Measurements from ENCODE around the gene CA5A.

DNA sequence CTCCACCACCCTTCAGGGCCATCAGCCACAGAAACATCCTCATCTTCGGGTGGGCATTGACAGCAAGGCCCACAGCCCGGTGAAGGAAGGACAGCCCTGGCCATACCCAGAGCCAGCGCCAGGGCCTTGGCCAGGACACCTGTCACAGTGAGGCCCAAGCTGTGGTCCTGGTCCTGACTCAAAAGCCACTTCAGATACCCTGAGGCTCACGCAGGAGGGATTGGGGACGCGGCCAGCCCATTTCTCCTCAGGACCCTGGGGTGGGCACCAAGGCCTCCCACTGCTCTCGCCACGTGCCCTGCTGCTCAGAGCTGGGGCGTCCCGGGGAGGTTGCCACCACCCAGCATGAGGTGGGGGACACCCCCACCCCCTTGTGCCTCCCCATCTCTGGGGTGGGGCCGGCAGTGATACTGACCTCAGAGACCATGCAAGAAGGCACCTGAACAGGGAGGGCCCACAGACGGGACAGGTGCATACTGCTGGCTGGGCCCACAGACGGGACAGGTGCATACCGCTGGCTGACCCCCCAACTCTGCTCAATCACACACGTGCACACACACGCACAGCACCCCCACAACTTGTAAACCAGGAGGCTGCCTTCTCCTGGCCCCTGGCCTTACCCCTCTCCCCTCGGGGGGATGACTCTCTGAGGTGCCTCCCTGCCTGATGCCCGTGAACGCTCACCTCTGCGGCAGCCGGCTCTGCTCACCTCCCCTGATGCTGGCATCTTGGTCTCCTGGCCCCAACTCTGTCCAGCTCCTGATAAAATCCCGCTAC is 81.2 kb downstream of the CA5A start:
- TF ChIP-seq POLR2AphosphoS5 (IDR thresholded peaks at IDR 0.05) (no peak), POLR2A (IDR thresholded peaks at IDR 0.05) (no peak), EP300 (IDR thresholded peaks at IDR 0.05) (no peak)
- TF ChIP-seq, protein P1, sequence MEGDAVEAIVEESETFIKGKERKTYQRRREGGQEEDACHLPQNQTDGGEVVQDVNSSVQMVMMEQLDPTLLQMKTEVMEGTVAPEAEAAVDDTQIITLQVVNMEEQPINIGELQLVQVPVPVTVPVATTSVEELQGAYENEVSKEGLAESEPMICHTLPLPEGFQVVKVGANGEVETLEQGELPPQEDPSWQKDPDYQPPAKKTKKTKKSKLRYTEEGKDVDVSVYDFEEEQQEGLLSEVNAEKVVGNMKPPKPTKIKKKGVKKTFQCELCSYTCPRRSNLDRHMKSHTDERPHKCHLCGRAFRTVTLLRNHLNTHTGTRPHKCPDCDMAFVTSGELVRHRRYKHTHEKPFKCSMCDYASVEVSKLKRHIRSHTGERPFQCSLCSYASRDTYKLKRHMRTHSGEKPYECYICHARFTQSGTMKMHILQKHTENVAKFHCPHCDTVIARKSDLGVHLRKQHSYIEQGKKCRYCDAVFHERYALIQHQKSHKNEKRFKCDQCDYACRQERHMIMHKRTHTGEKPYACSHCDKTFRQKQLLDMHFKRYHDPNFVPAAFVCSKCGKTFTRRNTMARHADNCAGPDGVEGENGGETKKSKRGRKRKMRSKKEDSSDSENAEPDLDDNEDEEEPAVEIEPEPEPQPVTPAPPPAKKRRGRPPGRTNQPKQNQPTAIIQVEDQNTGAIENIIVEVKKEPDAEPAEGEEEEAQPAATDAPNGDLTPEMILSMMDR (IDR thresholded peaks at IDR 0.05), result no peak

Measured in sigmoid colon (tissue), 4 donors.